Metanephros (tissue), 2 donors: Measurements from ENCODE around the gene AKR7A2. TPM values are rescaled to one million over a fixed set of nuclear protein-coding genes. Genes with fewer than 3 reads are reported as not detected.

Experiments
- small RNA-seq: library from RNA; depleted of rRNA; stranded (forward); fragments of <200 nt; gene quantifications from one replicate; pipeline ENCODE3, GENCODE V24; 2014; ENCODE audit warnings: low replicate concordance
- total RNA-seq: library from RNA; depleted of rRNA; stranded (reverse); fragments of >200 nt; gene quantifications from one replicate; pipeline ENCODE4 v1.2.3, GENCODE V29; 2014

Gene AKR7A2
- total RNA-seq, result 94.2 TPM

DNA sequence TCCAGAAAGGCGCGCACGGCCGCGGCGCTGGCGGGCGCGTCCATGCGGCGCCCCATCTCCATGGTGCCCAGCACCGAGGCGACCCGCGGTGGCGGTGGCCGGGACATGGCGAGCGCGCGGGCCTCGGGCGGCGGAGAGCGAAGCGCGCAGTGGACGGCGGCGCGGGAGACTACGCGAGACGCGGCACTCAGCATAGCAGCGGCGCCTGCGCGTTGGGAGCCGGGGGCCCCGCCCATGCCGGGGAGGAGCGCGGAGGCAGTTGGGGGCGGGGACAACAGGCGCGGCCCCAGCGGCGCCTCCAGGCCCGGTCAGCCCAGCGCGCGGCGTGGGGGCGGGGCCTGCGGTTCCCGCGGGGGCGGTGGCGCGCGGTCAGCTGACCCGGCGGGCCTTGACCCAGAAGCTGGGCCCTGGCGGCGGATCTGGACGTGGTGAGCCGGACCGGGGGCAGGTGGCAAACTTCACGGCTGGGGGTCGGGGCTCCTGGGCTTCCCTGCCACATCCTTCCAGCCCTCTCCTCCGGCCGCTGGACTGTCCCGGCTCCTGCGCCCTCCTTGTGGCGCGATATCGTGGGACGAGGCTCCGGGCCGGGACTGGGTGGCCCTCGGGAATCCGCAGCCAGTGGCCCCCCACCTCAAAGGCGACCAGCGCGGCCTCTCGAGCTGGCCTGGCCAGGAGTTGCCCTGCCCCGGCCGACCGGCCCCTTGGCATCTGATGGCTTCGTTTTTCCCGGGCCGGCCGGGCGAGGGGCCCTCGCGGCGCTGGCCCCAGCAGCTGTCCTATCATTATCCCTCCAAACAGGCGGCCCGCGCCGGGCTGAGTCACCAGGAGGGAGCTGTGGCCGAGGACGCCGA lies at the start of gene AKR7A2, which contains the start of gene SLC66A1:
TSS of gene AKR7A2 (minus strand) at position 214 of the 851 bp plus-strand sequence. CDS start at position 194, 20 bp downstream.
TSS of gene SLC66A1 (plus strand) at position 396 of the 851 bp plus-strand sequence. CDS start 5,352 bp downstream, outside the sequence.

DNA sequence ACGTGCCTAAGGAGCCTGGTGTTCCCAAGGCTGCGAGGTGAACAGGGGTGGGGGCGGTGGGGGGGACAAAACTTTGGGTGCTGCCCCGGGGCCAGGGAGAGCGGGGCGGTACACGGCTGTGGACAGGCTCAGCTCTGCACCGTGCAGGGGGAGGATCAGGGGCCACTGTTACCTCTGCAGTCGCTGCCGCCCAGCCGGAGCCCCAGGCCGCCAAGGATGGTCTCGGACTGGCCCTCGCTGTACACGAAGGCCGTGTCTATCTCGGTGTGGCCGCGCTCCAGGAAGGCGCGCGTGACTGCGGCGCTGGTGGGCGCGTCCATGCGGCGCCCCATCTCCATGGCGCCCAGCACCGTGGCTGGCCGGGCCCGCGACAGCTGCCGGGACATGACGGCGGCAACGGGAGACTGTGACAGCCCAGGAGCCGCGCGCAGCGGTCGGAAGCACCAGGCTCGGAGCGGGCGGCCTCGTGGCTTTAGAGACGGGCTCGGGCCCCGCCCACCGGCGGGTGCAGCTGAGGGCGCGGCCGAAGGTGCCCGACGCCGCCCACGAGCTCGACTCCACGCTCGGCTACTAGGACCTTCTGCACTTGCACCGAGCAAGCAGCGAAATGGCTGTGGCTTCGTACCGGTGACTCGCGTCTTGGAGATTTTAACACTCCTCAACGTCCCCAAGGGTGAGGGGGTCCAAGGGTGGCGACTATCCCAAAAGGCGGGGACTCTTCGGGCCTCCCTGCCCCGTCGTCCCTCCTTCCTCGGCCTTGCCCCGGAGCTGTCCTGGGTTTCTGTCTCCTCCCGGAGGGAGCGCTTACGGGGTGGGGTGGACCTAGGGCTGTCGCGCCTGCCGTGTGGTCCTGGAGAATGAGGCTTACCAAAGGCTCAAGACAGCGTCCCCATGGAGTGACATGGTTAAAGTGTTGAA lies 23.4 kb downstream of the AKR7A2 start, which contains the start of gene AKR7A3:
TSS of gene AKR7A3 (minus strand) at position 447 of the 918 bp plus-strand sequence. CDS start at position 386, 61 bp downstream.

Small RNA genes within 50 kb of the gene (small RNA-seq; reads per million reads assigned to genes)
- gene RNU6-1099P, result not detected

Other genes with a start within 250 kb of the AKR7A2 start
- gene UBR4, start 101.9 kb downstream of the AKR7A2 start, total RNA-seq, result 162 TPM
- 50.4 TPM for gene EMC1, start 60.6 kb downstream of the AKR7A2 start, total RNA-seq
- gene MRTO4, start 60.3 kb downstream of the AKR7A2 start, total RNA-seq, result 18.2 TPM
- gene AKR7A3, start 23.4 kb downstream of the AKR7A2 start, total RNA-seq, result 1.4 TPM
- gene SLC66A1, start 182 bp upstream of the AKR7A2 start, total RNA-seq, result 15.1 TPM
- 70.3 TPM for gene CAPZB, start 173.4 kb upstream of the AKR7A2 start, total RNA-seq